ENCODE measurements around the gene SEC14L5. TPM values are rescaled to one million over a fixed set of nuclear protein-coding genes. Genes with fewer than 3 reads are reported as not detected.

The SEC14L5 gene
- total and polyA plus RNA-seq, 2 of the 4 experiments (the other 2 are of a cell fraction), result 0.07 TPM; not detected in 1

DNA sequence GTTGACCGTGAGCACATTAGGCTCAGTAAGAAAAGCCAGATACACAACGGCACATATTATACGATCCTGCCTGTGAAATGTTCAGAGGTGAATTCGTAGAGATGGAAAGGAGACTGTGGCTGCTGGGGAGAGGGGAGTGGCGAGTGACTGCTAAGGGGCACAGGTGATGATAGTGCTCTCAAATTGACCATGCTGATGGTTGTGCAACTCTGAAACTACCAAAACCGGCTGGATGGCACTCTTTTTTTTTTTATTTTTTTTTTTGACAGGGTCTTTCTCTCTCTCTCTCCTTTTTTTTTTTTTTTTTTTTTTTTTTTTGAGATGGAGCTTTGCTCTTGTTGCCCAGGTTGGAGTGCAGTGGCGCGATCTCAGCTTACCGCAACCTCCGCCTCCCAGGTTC is 8.1 kb upstream of the SEC14L5 start:
- H3K18ac ChIP-seq (ENCODE audit: low read depth, low read length), result no peak overlapping the region
- intact Hi-C loops (cut with micrococcal nuclease), result loop anchor here (10.0 kb wide), 2 partner anchors 145 to 435 kb away; partner anchors contain the start of gene EEF2KMT
- no peak overlapping the region for H2BK5ac ChIP-seq (ENCODE audit: low read depth, low read length, poor library complexity, severe bottlenecking)
- no peaks in the 10 kb centered on the region for H3K9me3 ChIP-seq (ENCODE audit: control insufficient read depth, insufficient read depth, low read length)
- no peaks in the 10 kb centered on the region for H3K36me3 ChIP-seq (ENCODE audit: control insufficient read depth, insufficient read depth, low read length)
- TF ChIP-seq MXI1 (IDR thresholded peaks at IDR 0.05; ENCODE audit: borderline replicate concordance, low read depth, low read length) (no peak), NFE2L2 (IDR thresholded peaks at IDR 0.05; ENCODE audit: low read depth, low read length) (no peak), RCOR1 (IDR thresholded peaks at IDR 0.05; ENCODE audit: insufficient replicate concordance, low read length) (no peak), SMC3 (IDR thresholded peaks at IDR 0.05; ENCODE audit: low read depth, low read length) (no peak), POLR2A (IDR thresholded peaks at IDR 0.05; ENCODE audit: low read depth, low read length) (no peak), MAFK (IDR thresholded peaks at IDR 0.05; ENCODE audit: low read depth, low read length) (no peak), FOS (IDR thresholded peaks at IDR 0.05; ENCODE audit: low read depth, low read length) (no peak), MAZ (IDR thresholded peaks at IDR 0.05; ENCODE audit: borderline replicate concordance, low read depth, low read length) (no peak)
- TF ChIP-seq, protein P1, sequence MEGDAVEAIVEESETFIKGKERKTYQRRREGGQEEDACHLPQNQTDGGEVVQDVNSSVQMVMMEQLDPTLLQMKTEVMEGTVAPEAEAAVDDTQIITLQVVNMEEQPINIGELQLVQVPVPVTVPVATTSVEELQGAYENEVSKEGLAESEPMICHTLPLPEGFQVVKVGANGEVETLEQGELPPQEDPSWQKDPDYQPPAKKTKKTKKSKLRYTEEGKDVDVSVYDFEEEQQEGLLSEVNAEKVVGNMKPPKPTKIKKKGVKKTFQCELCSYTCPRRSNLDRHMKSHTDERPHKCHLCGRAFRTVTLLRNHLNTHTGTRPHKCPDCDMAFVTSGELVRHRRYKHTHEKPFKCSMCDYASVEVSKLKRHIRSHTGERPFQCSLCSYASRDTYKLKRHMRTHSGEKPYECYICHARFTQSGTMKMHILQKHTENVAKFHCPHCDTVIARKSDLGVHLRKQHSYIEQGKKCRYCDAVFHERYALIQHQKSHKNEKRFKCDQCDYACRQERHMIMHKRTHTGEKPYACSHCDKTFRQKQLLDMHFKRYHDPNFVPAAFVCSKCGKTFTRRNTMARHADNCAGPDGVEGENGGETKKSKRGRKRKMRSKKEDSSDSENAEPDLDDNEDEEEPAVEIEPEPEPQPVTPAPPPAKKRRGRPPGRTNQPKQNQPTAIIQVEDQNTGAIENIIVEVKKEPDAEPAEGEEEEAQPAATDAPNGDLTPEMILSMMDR (conservative IDR thresholded peaks at IDR 0.05; ENCODE audit: low read depth, low read length), result no peak
- no peak overlapping the region for H3K14ac ChIP-seq (replicated peaks; ENCODE audit: low read depth, low read length)
- dilution Hi-C loops (cut with HindIII; ENCODE audit: low sequenced_read_pairs, unreplicated experiment), result no loop called here
- WGBS, 2 experiments (ENCODE audit: extremely low coverage in 2 of 2, insufficient read length in 1 of 2), result no CpG with 5 or more reads among the region's 10 CpGs
- ATAC-seq (ENCODE audit: low read depth), result no peak
- no peak overlapping the region for H3K4me2 ChIP-seq (ENCODE audit: low read depth, low read length)
- no peak overlapping the region for H3K9ac ChIP-seq (ENCODE audit: low read depth, low read length)
- no peak overlapping the region for H2AK9ac ChIP-seq (replicated peaks; ENCODE audit: low read depth, low read length, poor library complexity)
- no peaks in the 10 kb centered on the region for H3K79me1 ChIP-seq (ENCODE audit: low read depth in 1 of 2, low read length in 2 of 2)
- H3K4ac ChIP-seq (ENCODE audit: low read depth, low read length), result 0 out of 2 replicates have a peak overlapping the region, but pooled peaks have one; percentile 22
- no peak overlapping the region; the same call in 1 of the 2 replicates for H2AK5ac ChIP-seq (ENCODE audit: low read depth, low read length)
- no peak overlapping the region for H4K91ac ChIP-seq (ENCODE audit: insufficient read depth, low read depth, low read length)
- H4K20me1 ChIP-seq (ENCODE audit: insufficient read depth, low read length), result 0 out of 2 replicates have a peak, but pooled peaks cover 2% of the 10 kb centered on the region
- in situ Hi-C loops (cut with MboI; ENCODE audit: low sequenced_read_pairs), result loop anchor here (10.0 to 25.0 kb wide), 3 partner anchors 65 to 438 kb away; partner anchors contain the start of gene ZNF500
- peaks cover 7% of the 10 kb centered on the region; the same call in 1 of the 2 replicates for H3K4me1 ChIP-seq (ENCODE audit: control insufficient read depth, insufficient read depth, low read length)
- no peaks in the 10 kb centered on the region for H3K27me3 ChIP-seq (ENCODE audit: control insufficient read depth, insufficient read depth, low read length)
- no peak overlapping the region for H3K27ac ChIP-seq (ENCODE audit: insufficient read depth, low read length)
- DNase-seq, result no peak
- CTCF ChIA-PET, result no interaction called here
- H3K9me1 ChIP-seq (ENCODE audit: insufficient read depth, low read length), result peaks cover 4% of the 10 kb centered on the region; the same call in 1 of the 2 replicates
- BruUV-seq (replicated peaks), result no TSS peak
- H2BK20ac ChIP-seq (ENCODE audit: low read depth, low read length), result no peak overlapping the region
- H2AFZ ChIP-seq (replicated peaks; ENCODE audit: low read length, poor library complexity), result peak overlapping the region; percentile 33
- no peak overlapping the region for H3K4me3 ChIP-seq (ENCODE audit: insufficient read depth, low read depth, low read length)
- H2BK15ac ChIP-seq (ENCODE audit: low read depth, low read length), result no peak overlapping the region
- H3K23ac ChIP-seq (ENCODE audit: low read depth, low read length), result no peak overlapping the region
- H4K5ac ChIP-seq (ENCODE audit: low read depth, low read length), result no peak overlapping the region
- no peak overlapping the region for H4K8ac ChIP-seq (ENCODE audit: low read depth in 2 of 2, low read length in 2 of 2)
- POLR2A ChIA-PET (ENCODE audit: unreplicated experiment), result no interaction called here
- H3K56ac ChIP-seq (ENCODE audit: extremely low read depth, insufficient read depth, low read length), result no peak overlapping the region
- no peak overlapping the region for H2BK120ac ChIP-seq (ENCODE audit: low read depth, low read length)
